Left forelimb (tissue), 1 donor: ENCODE measurements around the gene GOPC.
A peak's percentile ranks its signal among the peaks of the same experiment; 100 is the strongest.
"Not testable (repeated sequence)": the region's sequence is repeated elsewhere in the genome, so short reads cannot be mapped to it uniquely, and the experiment has no call there.

ENCODE experiments used
- DNase-seq: peaks from one replicate; pipeline ENCODE4 v3.0.0-alpha.2; 2018; ENCODE audit warnings: low spot score

The GOPC gene

DNA sequence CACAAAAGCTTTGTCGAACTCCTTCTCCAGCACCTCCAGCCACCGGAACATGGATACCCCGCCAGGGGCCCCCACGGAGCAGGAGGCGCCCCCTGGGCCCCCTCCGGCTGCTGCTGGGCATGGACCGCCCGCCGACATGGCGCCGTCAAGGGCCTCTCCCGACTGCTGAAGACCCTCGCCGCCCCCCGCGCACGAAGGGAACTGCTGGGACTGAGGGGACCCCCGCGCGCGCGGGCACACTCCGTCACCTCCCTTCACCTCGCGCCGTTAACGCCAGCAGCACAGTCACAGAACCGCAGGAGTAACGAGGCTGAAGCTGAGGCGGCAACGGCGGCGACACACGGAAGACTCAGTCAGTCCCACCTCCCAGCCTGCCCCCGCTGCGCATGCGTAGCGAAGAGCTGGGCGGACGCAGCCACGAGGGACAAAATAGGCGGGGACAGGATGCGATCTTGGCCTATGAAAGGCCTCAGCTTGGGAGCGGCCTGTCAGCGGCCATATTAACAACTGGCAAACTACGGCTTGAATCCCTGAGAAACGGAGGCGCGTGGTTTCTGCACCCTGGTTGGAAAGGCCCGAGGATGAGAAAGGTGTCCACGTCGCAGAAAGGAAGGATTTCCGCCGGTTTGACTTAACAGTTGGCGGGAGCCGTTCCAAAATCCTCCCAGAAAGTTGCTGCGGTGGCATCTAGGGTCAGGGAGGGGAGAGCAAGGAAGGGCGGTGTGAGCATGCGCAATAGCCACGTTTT is at the start of gene GOPC:
TSS of gene GOPC (minus strand) at position 361 of the 748 bp plus-strand sequence. CDS start at position 138, 223 bp downstream.
- peak; percentile 95 for DNase-seq

- DNase-seq = not testable (repeated sequence)
Measured at GRCh38 chr6:117651984-117652383, 49.7 kb upstream of the GOPC start.

- no peak for DNase-seq
Measured at GRCh38 chr6:117642976-117643375, 40.7 kb upstream of the GOPC start.

GRCh38 chr6:117637770-117638169 is 35.5 kb upstream of the GOPC start:
- no peak for DNase-seq

- DNase-seq = no peak
Measured at GRCh38 chr6:117629119-117629660, 26.9 kb upstream of the GOPC start.

DNA sequence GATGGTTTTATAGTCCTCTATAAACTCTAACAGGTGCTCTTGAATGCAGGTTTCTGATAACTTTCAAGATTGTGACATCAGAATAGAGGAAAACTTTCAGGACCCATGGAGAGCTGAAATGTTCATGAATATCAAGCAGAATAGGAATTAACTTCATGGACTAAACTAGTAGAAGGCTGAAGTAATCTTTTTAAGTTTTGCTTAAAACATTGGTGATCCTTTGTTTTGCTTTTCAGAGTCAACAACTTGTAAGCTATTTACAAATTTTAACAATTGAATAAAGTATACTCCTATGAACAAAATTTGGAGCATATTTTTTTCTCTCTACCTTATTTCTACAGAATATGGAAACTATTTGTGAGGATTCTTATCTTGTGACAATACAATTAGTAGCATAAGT is 25.2 kb upstream of the GOPC start:
- DNase-seq = no peak

DNA sequence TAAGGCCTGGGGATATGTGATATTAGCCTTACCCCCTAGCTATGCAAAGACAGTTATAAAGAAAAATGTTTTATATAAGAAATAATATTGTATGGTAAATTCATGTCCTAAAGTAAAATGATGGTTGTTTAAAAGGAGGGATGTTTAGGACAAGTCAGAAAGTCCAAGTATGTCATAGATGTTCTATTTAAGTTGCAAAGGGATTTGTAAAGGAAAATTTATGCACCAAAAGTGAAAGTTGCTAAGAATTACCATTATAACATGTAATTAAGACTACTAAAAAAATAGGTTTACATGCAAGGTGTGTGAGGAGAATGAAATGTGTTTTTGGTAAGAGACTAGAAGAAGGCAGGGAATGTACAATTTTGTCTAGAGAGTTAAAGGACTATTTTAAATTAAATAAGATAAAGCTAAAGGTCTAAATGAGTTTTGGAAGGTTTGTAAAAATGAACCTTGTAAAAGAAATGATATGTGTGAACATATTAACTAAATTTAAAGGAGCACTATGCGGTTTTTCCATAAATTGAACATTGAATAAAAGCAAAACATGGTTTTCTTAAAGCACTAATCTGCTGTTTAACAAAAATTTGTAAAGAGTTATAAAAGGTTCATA is 22.7 kb upstream of the GOPC start:
- no peak for DNase-seq

- no peak for DNase-seq
Measured at GRCh38 chr6:117619178-117619577, 16.9 kb upstream of the GOPC start.

DNA sequence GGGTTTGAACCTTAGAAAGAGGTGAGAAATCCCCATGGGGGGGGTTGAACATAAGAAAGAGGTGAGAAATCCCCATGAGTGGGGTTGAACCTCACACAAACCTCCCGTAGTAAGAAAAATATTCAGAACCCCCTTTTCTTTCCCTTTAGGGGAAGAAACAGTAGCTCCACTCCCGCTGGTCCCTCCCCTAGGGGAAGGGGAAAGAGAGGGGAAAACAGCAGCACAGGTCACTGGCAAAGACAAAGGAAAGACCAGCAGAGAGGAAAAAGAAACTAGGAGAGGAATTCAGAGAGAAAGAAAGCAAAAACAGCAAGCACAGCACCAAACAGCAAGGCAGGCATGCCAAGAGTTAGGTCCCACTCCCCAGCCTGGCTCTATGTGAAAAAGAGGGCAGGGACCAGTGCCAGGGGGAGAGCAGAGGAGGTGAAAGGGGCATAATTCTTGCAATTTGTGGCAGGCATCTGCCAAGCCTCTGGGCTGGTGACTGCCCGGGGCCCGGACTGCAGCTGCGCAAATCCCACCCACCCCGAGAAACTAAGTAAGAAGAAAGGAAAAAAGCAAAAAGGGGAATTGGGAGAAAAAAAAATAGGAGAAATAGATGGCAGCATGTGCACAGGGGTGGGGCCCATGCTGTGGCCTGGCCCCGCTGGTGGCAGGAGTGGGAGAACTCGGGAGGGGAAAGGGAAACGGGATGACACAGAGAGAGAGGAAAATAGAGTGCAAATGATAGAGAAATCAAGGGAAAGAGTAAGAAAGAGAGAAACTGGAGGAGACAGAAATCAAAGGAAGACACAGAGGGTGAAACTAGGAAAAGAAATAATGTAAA is 15.1 kb upstream of the GOPC start:
- no peak for DNase-seq

GRCh38 chr6:117616391-117617209 is 14.3 kb upstream of the GOPC start:
- DNase-seq = no peak

GRCh38 chr6:117615750-117616390 is 13.6 kb upstream of the GOPC start:
- no peak for DNase-seq

DNA sequence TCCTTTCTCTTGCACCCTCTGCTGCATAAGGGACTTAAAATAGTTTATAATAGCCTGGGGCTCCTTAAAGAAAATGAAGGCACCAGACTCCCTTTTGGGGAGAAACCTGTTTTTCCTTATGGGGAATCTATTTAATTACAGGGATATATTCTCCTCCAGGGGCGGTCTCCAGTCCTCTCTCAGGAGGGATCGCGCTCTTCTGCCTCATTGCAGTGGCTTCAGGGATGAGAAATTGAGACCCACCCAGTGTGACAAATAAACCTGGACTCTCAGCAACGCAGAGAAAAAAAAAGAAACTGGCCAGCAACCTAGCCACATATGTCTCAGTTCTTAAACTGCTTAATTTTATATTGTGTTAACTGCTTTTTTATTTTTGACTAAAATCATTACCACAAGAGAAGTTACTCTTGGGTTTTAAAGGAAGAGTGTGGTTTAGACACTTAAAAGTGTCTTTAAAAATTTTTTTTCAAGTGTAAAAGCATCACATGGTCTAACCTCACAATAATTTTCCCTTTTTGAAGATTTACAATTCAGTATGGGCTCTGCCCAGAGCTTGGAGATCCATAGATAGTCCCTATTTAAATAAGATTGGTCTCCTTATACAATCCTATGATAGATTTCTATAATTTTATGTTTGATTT is 11.7 kb upstream of the GOPC start:
- no peak for DNase-seq

- no peak for DNase-seq
Measured at GRCh38 chr6:117607511-117607910, 5.2 kb upstream of the GOPC start.

GRCh38 chr6:117605169-117605826 is 3.0 kb upstream of the GOPC start:
- DNase-seq = no peak

GRCh38 chr6:117603821-117604220 is 1.5 kb upstream of the GOPC start:
- no peak for DNase-seq

GRCh38 chr6:117602899-117603588 is 733 bp upstream of the GOPC start:
- no peak for DNase-seq

- DNase-seq = no peak
Measured at GRCh38 chr6:117601811-117602150, 530 bp downstream of the GOPC start.

- no peak for DNase-seq
Measured at GRCh38 chr6:117600008-117600743, 2.1 kb downstream of the GOPC start.

DNA sequence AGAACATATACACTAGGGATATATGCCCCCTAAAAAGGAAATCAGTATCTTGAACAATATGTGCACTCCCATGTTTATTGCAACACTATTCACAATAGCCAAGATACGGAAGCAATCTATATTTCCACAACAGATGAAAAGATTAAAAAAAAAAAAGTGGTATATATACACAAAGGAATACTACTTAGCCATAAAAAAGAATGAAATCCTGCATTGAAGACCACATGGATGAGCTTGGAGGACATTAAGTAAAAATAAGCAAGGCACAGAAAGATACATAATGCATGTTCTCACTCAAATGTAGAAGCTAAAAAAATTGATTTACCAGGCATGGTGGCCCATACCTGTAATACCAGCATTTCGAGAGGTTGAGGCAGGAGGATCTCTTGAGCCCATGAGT is 4.6 kb downstream of the GOPC start:
- DNase-seq = no peak
